ENCODE results near the gene LRP8.

- no peak for TF ChIP-seq CTCF (IDR thresholded peaks at IDR 0.05)
- no peak for TF ChIP-seq POLR2AphosphoS5 (IDR thresholded peaks at IDR 0.05)
- no peak for TF ChIP-seq POLR2A (IDR thresholded peaks at IDR 0.05)
- no peak for TF ChIP-seq EP300 (IDR thresholded peaks at IDR 0.05)
Measured at GRCh38 chr1:53286955-53287354, 40.9 kb downstream of the LRP8 start.

Data from gastroesophageal sphincter (tissue), 3 donors.